ENCODE measurements around the gene DUSP23.

- TF ChIP-seq CTCF (IDR thresholded peaks at IDR 0.05) (no peak), POLR2A (IDR thresholded peaks at IDR 0.05) (no peak)
Observed at GRCh38 chr1:159750621-159751020, 30.1 kb upstream of the DUSP23 start.

All from thyroid gland (tissue), 4 donors.